ENCODE results near the gene FGD4. TPM values are rescaled to one million over a fixed set of nuclear protein-coding genes. Genes with fewer than 3 reads are reported as not detected.

FGD4 gene
- total RNA-seq, 4 donors from 2014 or later: 85.8 to 135 (median 123) TPM

DNA sequence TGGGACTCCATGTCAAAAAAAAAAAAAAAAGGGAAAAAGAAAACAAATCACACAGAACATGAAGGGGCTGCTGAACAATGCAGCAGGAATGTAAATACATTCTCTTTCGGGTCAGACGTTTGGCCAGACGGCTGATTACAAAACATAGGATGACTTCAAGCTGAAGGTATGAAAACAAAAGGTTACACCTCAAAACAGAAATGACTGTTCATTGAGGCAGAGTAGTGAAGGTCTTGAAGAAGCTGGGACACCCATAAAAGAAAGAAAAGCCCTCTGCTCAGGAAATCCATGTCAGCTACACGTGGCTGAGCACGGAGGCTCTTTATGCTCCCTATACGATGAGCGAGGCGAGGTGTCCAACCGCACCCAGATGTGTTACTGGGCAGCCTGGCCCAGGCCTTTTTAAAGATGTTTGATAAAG, 37.7 kb downstream of the FGD4 start:
- Histone ChIP-seq H3K9me3 (no peaks in the 10 kb centered on the region), H3K4me3 (no peak overlapping the region), H3K27me3 (no peaks in the 10 kb centered on the region), H3K36me3 (no peaks in the 10 kb centered on the region), H3K4me1 (no peaks in the 10 kb centered on the region), H3K27ac (no peak overlapping the region)
- no peak for DNase-seq
- TF ChIP-seq CTCF (IDR thresholded peaks at IDR 0.05): no peak
- no peak for TF ChIP-seq POLR2A (IDR thresholded peaks at IDR 0.05)

DNA sequence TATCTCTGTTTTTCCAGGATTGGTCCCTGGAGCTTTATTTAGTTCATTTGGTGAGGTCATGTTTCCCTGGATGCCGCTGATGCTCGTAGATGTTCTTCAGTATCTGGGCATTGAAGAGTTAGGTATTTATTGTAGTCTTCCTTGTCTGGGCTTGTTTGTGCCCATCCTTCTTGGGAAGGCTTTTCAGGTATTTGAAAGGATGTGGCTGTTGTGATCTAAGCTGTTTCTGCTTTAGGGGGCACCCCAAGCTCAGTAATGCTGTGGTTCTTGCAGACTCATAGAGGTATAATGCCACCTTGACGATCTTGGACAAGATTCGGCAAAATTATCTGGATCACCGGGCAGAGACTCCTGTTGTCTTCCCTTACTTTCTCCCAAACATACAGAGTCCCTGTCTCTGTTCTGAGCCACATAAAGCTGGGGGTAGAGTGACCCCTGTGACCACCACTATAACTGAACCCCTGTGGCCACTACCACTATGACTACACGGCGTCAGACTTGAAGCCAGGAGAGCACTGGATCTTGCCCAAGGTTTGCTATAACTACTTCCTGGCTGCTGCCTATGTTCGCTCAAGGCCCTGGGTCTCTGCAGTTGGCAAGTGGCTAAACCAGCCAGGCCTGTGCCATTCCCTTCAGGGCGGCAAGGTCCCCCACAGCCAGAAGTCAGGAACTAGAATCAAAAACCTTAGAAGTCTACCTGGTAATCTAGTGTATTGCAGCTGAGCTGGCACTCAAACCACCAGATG, 40.9 kb downstream of the FGD4 start:
- Histone ChIP-seq H3K36me3 (no peaks in the 10 kb centered on the region), H3K27ac (no peak overlapping the region)

GRCh38 chr12:32443491-32443890, 44.1 kb downstream of the FGD4 start:
- no peak overlapping the region for H3K27ac ChIP-seq
- no peaks in the 10 kb centered on the region for H3K36me3 ChIP-seq
- H3K9me3 ChIP-seq: no peaks in the 10 kb centered on the region
- TF ChIP-seq CTCF (IDR thresholded peaks at IDR 0.05) (no peak), POLR2A (IDR thresholded peaks at IDR 0.05) (no peak)
- no peak overlapping the region for H3K4me3 ChIP-seq
- no peaks in the 10 kb centered on the region for H3K27me3 ChIP-seq
- no peak for DNase-seq
- peaks cover 0 to 33% (median 2%) of the 10 kb centered on the region in 4 donors for H3K4me1 ChIP-seq

More for the DNA sequence above, 40.9 kb downstream of the FGD4 start:
- DNase-seq: no peak
- TF ChIP-seq CTCF (IDR thresholded peaks at IDR 0.05) (no peak), POLR2A (IDR thresholded peaks at IDR 0.05) (no peak)
- Histone ChIP-seq H3K4me1 (peaks cover 0 to 9% (median under 1%) of the 10 kb centered on the region in 4 donors), H3K4me3 (no peak overlapping the region), H3K27me3 (no peaks in the 10 kb centered on the region), H3K9me3 (no peaks in the 10 kb centered on the region)

- DNase-seq: peak in 1 of 3 donors; percentile 53
- Histone ChIP-seq H3K27me3 (no peaks in the 10 kb centered on the region), H3K4me1 (peaks cover 0 to 33% (median 2%) of the 10 kb centered on the region in 4 donors), H3K27ac (no peak overlapping the region), H3K9me3 (no peaks in the 10 kb centered on the region), H3K4me3 (no peak overlapping the region), H3K36me3 (no peaks in the 10 kb centered on the region)
- TF ChIP-seq CTCF (IDR thresholded peaks at IDR 0.05) (no peak), POLR2A (IDR thresholded peaks at IDR 0.05) (no peak)
Measured at GRCh38 chr12:32444895-32445294, 45.5 kb downstream of the FGD4 start.

DNA sequence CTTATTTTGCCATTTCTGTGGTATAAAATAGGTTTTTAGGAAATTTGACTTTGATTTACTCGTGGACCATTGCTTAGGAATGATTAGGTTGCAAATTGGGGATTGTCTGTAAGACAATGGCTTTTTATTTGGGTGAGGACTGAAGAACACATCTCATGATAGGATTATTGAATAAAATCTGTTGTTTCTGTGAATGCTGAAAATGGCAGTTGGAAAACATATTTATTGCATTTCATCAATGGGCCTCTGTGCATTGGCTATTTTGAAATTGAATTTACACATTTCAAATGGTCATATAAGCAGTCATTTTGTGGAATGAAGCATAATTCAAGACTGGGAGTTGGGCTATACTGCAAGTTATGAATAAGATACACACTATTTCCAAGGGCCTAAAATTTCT, 46.0 kb downstream of the FGD4 start:
- no peaks in the 10 kb centered on the region for H3K9me3 ChIP-seq
- no peak for DNase-seq
- no peak overlapping the region for H3K27ac ChIP-seq
- H3K36me3 ChIP-seq: no peaks in the 10 kb centered on the region
- no peak overlapping the region for H3K4me3 ChIP-seq
- H3K27me3 ChIP-seq: no peaks in the 10 kb centered on the region
- peaks cover 0 to 38% (median 2%) of the 10 kb centered on the region in 4 donors for H3K4me1 ChIP-seq
- TF ChIP-seq CTCF (IDR thresholded peaks at IDR 0.05): no peak
- no peak for TF ChIP-seq POLR2A (IDR thresholded peaks at IDR 0.05)
